Hepatic stellate cell (primary cell): ENCODE measurements around the gene LRRC8B.
"Not testable (repeated sequence)": the region's sequence is repeated elsewhere in the genome, so short reads cannot be mapped to it uniquely, and the experiment has no call there.

Source experiments
- DNase-seq: peaks from one replicate; pipeline ENCODE4 v3.0.0; 2011; ENCODE audit warnings: low spot score

LRRC8B gene

DNA sequence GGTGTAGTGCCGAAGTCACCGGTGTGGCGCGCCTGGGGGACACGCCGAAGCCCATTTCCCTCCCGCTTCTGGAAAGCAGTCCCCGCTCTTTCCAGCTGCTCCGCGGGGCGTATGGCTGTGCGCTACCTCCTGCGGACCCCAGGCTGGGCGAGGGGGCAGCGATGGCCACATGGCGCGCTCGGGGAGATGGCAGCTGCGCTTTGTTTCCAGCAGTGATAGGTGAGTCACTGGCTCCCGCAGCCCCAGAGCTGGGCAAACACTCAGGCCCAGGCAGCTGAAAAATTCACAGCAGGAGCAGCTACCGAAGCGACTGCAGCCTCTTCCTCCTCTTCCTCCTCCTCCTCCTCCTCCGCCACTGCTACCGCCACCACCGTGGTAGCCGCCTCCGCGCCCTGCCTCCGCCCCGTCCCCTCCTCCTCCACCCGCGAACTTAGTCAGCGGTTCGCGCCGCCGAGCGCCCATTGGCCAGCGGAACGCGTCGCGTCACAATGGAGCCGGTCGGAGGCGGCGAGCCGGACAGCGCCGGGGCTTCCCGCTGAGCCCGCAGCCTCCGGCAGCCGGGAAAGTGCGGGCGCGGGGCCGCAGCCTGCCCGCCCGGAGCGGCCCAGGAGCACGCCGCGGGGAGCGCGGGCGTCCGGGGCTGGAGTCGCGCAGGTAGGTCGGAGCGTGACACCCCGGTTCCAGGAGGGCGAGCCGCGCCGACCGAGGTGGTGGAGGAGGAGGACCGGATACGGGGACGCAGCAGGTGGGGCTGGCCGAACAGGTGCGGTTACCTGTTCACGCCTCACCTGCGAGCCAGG is at the start of gene LRRC8B:
TSS of gene LRRC8B (plus strand) at position 461 of the 800 bp plus-strand sequence. CDS start 57,822 bp downstream, outside the sequence.
- peak; percentile 87 for DNase-seq

DNA sequence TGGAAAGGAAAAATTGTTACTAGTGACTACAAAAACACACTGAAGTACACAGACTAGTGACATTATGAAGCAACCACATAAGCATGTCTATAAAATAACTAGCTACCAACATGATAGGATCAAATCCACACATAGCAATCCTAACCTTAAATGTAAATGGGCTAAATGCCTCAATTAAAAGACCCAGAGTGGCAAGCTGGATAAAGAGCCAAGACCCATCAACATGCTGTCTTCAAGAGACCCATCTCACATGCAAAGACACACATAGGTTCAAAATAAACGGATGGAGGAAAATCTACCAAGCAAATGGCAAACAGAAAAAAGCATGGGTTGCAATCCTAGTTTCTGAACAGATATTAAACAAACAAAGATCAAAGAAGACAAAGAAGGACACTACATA is 49.4 kb upstream of the LRRC8B start:
- DNase-seq, result no peak

DNA sequence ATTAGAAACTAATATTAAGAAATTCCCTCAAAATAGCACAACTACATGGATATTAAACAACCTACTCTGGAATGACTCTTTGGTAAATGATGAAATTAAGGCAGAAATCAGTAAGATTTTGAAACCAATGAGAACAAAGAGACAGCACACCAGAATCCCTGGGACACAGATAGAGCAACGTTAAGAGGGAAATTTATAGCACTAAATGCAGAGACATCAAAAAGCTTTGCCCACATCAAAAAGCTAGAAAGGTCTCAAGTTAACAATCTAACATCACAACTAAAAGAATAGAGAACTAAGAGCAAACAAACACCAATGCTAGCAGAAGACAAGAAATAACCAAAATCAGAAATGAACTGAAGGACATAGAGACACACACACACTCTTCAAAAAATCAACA is 48.6 kb upstream of the LRRC8B start:
- no peak for DNase-seq

DNA sequence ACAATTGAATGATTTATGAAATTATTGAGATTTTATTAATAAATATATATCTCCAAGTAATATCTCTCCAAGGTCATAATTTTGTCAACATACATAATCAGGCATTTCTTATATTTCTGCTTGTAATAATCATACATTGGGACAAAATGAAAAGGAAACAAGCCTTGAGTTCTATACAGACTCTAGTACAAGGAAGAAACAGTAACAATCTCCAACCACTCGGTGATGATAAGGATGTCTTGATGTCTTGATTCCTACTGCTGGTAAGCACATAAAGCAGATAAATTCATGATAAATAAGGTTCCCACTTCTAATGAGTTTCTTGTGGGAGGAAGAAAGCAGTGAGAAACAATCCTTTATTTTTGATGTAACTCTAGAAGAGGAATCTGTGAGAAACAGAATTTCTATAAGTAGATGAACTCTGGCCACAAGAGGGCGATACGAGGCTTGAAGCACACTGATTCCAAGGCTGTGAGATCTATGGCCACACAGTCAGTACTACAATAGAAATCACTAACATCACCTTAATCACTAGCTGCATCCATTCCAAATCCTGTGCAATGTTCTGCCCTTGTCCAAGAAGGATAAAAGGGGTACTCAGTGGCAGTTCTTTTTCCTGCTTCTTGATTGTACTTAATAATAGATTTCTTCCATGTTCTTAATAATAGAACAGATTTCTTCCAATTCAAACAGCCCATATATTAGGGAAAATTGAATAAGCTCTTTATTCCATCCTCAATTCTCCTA is 41.4 kb upstream of the LRRC8B start:
- DNase-seq, result peak; percentile 22

DNA sequence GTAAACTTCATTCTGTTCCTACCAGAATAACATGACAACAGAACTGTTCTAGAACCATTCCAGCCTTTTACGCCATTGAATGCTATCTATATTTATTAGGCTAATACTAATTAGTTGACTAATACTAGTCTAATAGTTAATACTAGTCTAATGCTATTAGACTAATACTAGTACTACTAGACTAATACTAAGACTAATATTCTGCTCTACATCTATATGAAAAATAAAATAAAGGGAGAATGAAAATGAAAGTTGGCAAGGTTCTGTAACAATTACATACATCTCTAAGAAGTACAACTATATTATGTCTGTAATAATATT is 40.9 kb upstream of the LRRC8B start:
- no peak for DNase-seq

DNA sequence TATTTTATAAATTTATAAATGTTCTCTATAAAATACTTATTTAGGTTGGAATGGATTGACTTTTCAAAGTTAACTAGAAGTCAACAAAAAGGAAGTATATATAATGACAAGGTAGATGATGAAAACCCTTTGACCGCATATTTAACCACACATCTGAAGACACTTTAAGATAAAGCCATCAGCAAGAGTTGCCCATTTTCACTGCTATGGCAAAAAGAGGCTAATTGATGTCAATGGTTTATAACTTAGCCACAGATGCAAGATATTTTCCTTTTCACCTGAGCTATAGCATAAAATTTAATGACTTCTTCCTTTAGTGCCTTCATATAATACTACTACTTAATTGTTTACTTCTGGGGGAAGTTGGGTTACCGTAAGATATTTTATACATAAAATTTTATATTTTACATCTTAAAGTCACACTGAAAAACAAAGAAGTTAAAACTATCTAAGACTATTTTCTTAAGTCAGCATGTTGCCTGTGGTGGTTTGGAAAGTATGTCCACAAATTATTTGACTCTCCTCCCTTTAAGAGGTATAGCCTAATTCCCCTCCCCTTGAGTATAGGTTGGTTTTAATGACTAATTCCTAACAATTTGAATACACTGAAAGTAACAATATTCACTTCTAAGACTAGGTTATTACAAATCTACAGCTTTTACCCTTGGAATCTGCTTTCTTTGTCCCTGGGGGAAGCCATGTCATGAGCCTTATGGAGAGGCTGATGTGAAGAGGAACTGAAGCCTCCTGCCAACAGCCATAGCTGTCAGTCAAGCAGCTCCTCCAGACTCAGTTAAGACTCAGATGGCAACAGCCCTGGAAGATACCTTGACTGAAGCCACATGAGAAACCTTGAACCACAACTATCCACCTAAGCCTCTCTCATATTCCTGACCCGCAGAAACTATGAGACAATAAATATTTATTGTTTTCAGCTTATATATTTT is 40.3 kb upstream of the LRRC8B start:
- no peak for DNase-seq

DNA sequence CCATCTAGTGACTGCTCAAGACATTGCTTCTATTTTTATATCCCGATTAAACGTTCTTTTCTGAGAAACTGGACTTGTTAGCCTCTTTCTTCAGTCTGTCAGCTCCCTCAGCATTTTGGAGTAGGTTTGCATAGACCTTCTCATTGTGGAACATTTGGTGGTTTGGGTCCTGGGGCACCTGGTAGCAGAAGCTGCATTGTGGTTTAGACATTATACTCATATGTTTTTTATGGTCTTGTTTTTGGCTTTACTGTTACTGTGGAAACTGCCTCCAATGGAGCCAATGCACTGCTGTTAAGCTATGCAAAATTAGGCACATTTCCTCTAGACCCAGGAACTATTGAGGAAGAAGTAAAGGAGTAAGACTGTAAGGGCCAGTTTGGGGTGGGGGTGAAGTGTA is 36.7 kb upstream of the LRRC8B start:
- DNase-seq, result no peak

DNA sequence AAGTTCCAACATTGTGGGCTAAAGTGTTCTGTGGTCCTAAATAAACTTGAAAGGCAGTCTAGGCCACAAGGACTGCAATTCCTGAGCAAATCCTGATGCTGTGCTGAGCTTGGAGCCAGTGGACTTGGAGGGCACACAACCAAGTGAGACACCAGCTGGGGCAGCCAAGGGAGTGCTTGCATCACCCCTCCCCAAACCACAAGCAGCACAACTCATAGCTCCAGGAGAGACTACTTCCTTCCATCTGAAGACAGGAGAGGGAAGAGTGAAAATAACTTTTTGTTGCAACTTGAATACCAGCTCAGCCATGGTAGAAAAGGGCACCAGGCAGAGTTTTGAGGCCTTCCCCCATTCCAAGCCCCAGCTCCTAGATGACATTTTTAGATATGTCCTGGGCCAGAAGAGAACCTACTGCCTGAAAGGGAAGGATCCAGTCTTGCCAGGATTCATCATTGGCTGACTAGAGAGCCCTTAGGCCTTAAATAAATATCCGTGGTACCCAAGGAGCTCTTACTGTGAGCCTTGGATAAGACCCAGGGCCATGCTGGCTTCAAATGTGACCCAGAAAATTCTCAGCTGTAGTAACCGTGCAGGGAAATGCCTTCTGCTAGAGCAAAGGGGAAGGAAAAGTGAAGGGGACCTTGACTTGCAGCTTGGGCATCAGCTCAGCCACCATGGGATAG is 35.4 kb upstream of the LRRC8B start:
- no peak for DNase-seq

DNA sequence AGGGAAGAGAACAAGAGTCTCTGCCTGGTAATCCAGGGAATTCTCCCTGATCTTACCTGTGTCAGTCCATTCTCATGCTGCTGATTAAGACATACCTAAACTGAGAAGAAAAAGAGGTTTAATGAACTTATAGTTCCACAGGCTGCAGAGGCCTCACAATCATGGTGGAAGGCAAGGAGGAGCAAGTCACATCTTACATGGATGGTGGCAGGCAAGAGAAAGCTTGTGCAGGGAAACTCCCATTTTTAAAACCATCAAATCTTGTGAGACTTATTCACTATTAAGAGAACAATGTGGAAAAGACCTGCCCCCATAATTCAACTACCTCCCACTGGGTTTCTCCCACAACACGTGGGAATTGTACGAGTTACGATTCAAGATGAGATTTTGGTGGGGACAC is 34.2 kb upstream of the LRRC8B start:
- no peak for DNase-seq

DNA sequence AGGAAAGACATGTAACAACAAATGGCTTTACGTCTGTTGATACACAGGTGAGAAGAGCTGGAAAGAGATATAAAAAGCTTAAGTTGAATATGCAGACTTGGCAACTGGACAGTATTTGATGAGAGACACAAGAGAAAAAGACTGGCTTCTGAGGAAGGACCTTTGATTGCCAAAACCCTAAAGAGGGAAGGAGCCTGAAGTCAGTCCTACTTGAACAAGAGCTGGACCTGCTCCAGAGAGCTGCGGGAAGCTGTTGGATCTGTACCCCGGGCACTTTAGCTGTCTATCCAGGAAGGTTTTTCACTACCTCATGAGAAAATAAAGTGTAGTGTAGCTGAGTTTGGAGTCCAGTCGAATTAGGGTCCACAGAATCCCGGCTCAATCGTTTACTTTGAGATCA is 25.3 kb upstream of the LRRC8B start:
- no peak for DNase-seq

DNA sequence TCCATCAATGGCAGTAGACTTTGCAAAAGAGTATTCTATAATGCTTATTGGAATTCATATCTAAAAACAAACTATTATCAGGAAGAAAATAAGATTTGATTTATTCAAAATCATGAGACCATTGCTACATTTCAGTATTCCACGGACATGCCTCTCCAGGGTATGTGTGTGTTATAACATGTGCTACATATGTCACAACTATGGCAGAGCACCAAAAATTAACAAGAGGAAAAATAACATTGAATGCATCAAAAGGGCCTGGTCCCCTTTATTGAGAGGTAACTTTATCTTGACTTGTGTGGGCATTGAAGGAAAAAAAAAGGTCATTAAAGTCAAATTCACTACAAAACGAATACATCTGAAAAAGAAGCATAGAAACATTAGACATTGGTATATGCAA is 22.6 kb upstream of the LRRC8B start:
- DNase-seq, result no peak

DNA sequence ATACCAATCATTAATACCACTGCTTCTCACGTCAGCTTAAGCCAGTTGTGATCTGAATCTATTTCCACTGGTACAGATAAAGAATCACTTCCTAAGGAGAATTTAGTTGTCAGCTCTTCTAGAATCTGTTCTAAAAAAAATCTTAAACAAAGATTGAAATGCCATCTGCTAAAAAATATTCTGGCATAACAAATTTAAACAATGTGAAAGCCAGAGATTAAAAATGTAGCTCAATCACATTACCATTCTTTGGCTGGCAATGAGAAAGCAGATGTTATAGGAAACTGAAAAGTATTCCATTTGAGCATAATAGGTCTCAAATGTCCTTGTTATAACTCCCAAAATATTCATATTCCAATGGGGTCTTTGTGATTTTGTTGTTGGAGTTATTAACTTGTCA is 21.7 kb upstream of the LRRC8B start:
- DNase-seq, result no peak

DNA sequence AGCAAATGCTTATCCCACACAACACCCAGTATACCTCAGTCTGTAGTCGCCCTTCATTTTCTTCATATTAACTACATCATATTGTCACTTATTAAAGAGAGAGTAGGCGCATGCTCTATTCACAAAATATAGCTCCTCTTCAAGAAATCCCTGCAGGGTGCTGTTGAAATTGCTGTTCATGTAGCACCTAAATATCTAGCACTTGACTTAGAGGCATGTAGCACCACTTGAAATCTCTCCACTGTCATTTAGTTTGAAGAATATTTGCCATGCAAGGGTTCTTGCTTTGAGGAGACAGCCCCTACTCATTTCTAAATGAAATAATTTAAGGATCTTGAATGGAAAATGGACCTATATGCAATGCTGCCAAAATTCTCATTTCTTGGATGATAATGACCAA is 20.9 kb upstream of the LRRC8B start:
- no peak for DNase-seq

DNA sequence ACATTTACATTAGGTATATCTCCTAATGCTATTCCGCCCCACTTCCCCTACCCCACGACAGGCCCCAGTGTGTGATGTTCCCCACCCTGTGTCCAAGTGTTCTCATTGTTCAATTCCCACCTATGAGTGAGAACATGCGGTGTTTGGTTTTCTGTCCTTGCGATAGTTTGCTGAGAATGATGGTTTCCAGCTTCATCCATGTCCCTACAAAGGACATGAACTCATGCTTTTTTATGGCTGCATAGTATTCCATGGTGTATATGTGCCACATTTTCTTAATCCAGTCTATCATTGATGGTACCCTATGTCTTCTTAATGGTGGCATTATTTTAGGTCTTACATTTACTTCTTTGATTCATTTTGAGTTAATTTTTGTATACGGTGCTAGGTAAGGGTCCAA is 14.6 kb upstream of the LRRC8B start:
- DNase-seq, result not testable (repeated sequence)

DNA sequence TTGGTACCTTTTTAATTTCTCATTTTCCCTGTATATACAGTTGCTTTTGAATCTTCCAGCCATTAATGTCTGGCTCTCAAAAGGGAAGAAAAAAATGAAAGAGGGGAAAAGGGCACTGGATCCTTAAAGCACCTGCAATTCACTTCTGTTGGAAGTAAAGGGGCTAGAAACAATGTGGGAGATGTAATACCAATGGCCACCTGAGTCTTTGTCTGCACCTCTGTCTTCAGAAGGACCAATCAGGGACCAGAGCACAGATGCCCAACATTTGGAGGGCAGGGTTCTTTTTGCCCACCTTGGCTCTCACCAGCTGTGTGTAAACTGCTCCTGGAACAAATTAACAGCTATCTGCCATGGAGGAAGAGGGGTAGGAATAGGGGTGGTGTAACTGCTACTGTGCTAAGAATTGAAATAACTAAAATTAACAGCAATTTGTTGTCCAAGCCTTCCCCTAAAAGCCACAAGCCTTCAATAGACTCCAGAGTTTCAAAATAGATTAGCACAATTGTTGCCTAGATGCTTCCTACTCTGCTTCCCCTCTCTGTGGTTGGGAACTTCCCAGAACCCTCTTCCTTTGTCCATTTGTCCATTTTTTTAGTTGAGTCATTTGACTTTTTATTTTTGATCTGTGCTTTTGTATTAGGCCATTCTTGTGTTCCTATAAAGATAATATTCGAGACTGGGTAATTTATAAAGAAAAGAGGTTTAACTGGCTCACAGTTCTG is 11.5 kb upstream of the LRRC8B start:
- no peak for DNase-seq

DNA sequence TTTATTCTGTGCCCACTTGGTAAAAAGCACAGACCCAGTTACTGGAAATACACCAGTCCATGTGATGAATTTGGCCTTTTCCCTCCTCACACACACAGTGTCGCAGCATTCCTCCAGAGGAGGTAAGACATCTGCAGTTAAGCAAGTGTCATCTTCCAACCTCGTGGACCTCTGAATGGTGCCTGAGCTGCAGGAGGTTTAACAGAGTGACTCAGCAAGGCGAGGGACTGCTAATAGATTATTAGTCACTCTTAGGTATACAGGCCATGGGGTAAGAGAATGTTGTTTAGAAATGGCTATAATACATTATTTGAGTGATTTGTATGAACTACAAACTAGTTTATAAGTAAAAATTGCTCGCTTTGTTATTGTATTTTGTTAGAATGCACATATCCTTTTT is 8.6 kb upstream of the LRRC8B start:
- DNase-seq, result no peak

DNA sequence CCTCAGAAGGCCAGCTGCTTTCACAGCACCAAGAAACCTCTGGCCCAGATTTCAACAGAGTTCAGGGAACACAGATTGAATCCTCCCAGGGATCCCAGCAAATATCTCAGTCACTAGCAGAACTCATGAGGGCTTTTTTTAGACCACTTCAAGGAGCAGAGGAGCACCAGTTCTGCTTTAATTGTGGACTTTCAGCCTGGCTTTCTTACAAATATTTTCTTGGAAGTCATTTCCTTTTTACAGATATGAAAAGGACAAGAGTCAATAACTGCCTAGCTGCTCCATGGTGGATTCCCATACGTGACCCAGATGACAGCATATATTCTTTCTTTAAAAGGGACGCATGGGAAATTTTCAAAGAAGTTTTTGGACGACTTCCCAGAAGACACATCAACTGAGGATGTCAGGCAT is 6.4 kb upstream of the LRRC8B start:
- no peak for DNase-seq

DNA sequence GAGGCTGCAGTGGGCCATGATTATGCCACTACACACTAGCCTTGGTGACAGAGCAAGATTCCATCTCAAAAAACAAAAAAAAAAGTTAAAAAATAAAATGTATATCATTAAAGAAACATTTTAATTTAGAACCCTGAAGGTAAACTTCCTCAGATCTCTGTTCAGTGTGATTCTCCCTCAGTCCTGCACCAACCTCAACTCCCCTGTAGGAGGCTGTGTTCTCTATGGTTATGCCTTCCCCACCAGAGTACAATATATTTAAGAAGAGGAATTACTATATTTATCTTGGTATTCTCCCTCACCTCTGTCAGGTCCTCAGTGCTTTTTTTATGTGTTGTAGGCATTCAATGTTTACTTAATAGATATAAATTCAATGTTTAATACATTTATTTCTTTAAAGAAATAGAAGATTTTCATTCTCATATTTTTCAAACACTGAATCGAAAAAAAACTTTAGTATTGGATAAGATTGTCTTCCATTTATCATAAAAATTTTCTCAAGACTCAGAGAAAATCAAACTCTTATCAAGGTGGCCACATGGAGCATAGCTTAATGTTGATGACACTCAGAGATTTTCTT is 4.8 kb upstream of the LRRC8B start:
- peak; percentile 38 for DNase-seq

DNA sequence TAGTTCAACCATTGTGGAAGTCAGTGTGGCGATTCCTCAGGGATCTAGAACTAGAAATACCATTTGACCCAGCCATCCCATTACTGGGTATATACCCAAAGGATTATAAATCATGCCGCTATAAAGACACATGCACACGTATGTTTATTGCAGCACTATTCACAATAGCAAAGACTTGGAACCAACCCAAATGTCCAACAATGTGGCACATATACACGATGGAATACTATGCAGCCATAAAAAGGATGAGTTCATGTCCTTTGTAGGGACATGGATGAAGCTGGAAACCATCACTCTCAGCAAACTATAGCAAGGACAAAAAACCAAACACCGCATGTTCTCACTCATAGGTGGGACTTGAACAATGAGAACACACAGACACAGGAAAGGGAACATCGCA is 2.7 kb upstream of the LRRC8B start:
- not testable (repeated sequence) for DNase-seq

DNA sequence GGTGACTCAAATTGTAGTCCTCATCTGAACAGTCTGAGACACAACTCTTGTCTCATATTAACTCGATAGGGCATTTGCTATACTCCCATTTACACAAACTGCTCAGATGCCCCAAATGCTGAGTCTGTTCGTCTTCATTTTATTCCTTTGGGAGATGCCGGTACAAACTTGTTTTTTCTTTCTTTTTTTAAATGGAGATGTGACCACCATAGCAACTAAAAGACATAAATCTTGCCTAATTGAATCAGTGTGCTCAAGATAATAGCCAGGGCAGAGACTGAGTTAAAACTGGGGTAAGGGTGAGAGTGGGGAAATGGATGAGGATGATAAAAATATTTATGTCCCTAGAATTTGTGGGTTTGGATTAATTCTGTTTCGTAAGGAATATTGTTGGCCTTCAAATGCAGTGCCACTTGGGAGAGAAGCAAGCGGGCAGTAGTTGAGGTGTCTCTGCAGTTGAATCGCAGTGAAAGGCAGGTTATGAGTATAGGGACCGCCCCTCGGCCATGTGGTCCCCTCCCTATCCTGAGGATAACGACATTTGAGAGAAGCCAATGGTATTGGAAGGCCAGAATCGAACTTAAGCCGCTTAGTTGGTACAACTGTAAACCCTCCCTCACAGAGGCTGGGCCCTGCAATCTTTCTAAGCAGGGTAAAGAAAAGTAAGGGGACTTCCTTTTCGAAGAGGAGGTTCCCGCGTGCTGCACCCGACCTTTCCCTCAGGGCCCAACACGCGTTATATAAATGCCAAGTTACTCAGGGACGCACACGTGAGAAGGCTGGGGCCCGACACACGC is 859 bp upstream of the LRRC8B start:
- DNase-seq, result no peak
